ENCODE measurements around the gene KRT40. TPM values are rescaled to one million over a fixed set of nuclear protein-coding genes. Genes with fewer than 3 reads are reported as not detected.
A peak's percentile ranks its signal among the peaks of the same experiment; 100 is the strongest.

The KRT40 gene
- total and polyA plus RNA-seq, 2 of the 4 experiments (the other 2 are of a cell fraction): not detected

GRCh38 chr17:40938981-40939380 is 45.1 kb downstream of the KRT40 start:
- Histone ChIP-seq H3K4me3 (ENCODE audit: insufficient read depth, low read depth, low read length) (no peak overlapping the region), H2BK120ac (ENCODE audit: low read depth, low read length) (no peak overlapping the region), H3K27ac (ENCODE audit: insufficient read depth, low read length) (no peak overlapping the region), H2AFZ (replicated peaks; ENCODE audit: low read length, poor library complexity) (no peak overlapping the region), H3K14ac (replicated peaks; ENCODE audit: low read depth, low read length) (0 out of 2 replicates have a peak overlapping the region, but pooled peaks have one; percentile 37), H3K79me1 (ENCODE audit: low read depth in 1 of 2, low read length in 2 of 2) (no peaks in the 10 kb centered on the region), H4K91ac (ENCODE audit: insufficient read depth, low read depth, low read length) (no peak overlapping the region), H2BK15ac (ENCODE audit: low read depth, low read length) (no peak overlapping the region), H3K4me1 (ENCODE audit: control insufficient read depth, insufficient read depth, low read length) (peaks cover 2% of the 10 kb centered on the region; the same call in 1 of the 2 replicates), H3K4ac (ENCODE audit: low read depth, low read length) (no peak overlapping the region), H2BK20ac (ENCODE audit: low read depth, low read length) (no peak overlapping the region), H4K8ac (ENCODE audit: low read depth in 2 of 2, low read length in 2 of 2) (no peak overlapping the region), H3K4me2 (ENCODE audit: low read depth, low read length) (no peak overlapping the region), H3K36me3 (ENCODE audit: control insufficient read depth, insufficient read depth, low read length) (no peaks in the 10 kb centered on the region), H2AK5ac (ENCODE audit: low read depth, low read length) (no peak overlapping the region), H3K9me1 (ENCODE audit: insufficient read depth, low read length) (no peaks in the 10 kb centered on the region), H3K23ac (ENCODE audit: low read depth, low read length) (no peak overlapping the region), H3K56ac (ENCODE audit: extremely low read depth, insufficient read depth, low read length) (no peak overlapping the region), H3K9ac (ENCODE audit: low read depth, low read length) (no peak overlapping the region), H3K18ac (ENCODE audit: low read depth, low read length) (no peak overlapping the region), H3K9me3 (ENCODE audit: control insufficient read depth, insufficient read depth, low read length) (no peaks in the 10 kb centered on the region), H2BK5ac (ENCODE audit: low read depth, low read length, poor library complexity, severe bottlenecking) (no peak overlapping the region), H3K27me3 (ENCODE audit: control insufficient read depth, insufficient read depth, low read length) (no peaks in the 10 kb centered on the region), H4K20me1 (ENCODE audit: insufficient read depth, low read length) (no peaks in the 10 kb centered on the region), H2AK9ac (replicated peaks; ENCODE audit: low read depth, low read length, poor library complexity) (no peak overlapping the region), H4K5ac (ENCODE audit: low read depth, low read length) (no peak overlapping the region)
- POLR2A ChIA-PET (ENCODE audit: unreplicated experiment): no interaction called here
- intact Hi-C loops (cut with micrococcal nuclease): no loop called here
- TF ChIP-seq SMC3 (IDR thresholded peaks at IDR 0.05; ENCODE audit: low read depth, low read length): no peak
- DNase-seq (peak; percentile 43), ATAC-seq (ENCODE audit: low read depth) (no peak)
- no CpG with 5 or more reads among the region's 3 CpGs for WGBS, 2 experiments (ENCODE audit: extremely low coverage in 2 of 2, insufficient read length in 1 of 2)
- dilution Hi-C loops (cut with HindIII; ENCODE audit: low sequenced_read_pairs, unreplicated experiment): no loop called here
- no TSS peak for BruUV-seq (replicated peaks)
- in situ Hi-C loops (cut with MboI; ENCODE audit: low sequenced_read_pairs): no loop called here
- CTCF ChIA-PET: no interaction called here

Data from IMR-90 (cell line).